Activated CD4-positive, alpha-beta memory T cell treated with anti-CD3 and anti-CD28 coated beads for 36 hours (primary cell): ENCODE measurements around the gene HOXB4. TPM values are rescaled to one million over a fixed set of nuclear protein-coding genes. Genes with fewer than 3 reads are reported as not detected.
"Not testable (repeated sequence)": the region's sequence is repeated elsewhere in the genome, so short reads cannot be mapped to it uniquely, and the experiment has no call there.

Source experiments
- CTCF ChIA-PET: fragments of 350-600 bp; sonication (Branson Sonifier 250); formaldehyde crosslinking; loops from one replicate; lab custom pipeline; 2021; ENCODE audit warnings: antibody characterized with exemption, inconsistent platforms; lab: Charles Lee
- POLR2A ChIA-PET: fragments of 350-600 bp; sonication (Branson Sonifier 250); formaldehyde crosslinking; loops from one replicate; lab custom pipeline; 2021; ENCODE audit warnings: antibody characterized with exemption; lab: Charles Lee
- DNase-seq: peaks from one replicate; pipeline ENCODE4 v3.0.0-alpha.2; 2020
- H3K27ac Mint-ChIP-seq: one replicate; pipeline ENCODE4 v1.8.0; 2021; ENCODE audit warnings: mixed read lengths
- H3K27me3 Mint-ChIP-seq: one replicate; pipeline ENCODE4 v1.8.0; 2021; ENCODE audit warnings: mixed read lengths
- H3K36me3 Mint-ChIP-seq: one replicate; pipeline ENCODE4 v1.8.0; 2021; ENCODE audit warnings: mixed read lengths
- H3K4me1 Mint-ChIP-seq: one replicate; pipeline ENCODE4 v1.8.0; 2021; ENCODE audit warnings: low read depth, mixed read lengths
- H3K4me3 Mint-ChIP-seq: one replicate; pipeline ENCODE4 v1.8.0; 2021; ENCODE audit warnings: mild to moderate bottlenecking, mixed read lengths
- H3K9me3 Mint-ChIP-seq: one replicate; pipeline ENCODE4 v1.8.0; 2021; ENCODE audit warnings: mixed read lengths
- intact Hi-C: fragments of 100-400 bp; cut with micrococcal nuclease; formaldehyde crosslinking; loops from one replicate; pipeline ENCODE4 v1.15.1; 2023
- total RNA-seq, 2 experiments: library from RNA; stranded (reverse); gene quantifications; one replicate each; pipeline ENCODE4 v1.2.3, GENCODE V29; 2021

HOXB4 gene
- total RNA-seq, 2 experiments from 2014 or later: 2.3 TPM

GRCh38 chr17:48535793-48536559 lies 42.2 kb downstream of the HOXB4 start:
- CTCF ChIA-PET: interaction anchor here (0.7 kb wide), 1 partner anchor 178 kb away, joined by 4 read pairs; no protein-coding TSS in a partner anchor
- H3K4me1 Mint-ChIP-seq, H3K9me3 Mint-ChIP-seq, H3K27ac Mint-ChIP-seq, intact Hi-C loops, H3K27me3 Mint-ChIP-seq, H3K4me3 Mint-ChIP-seq, H3K36me3 Mint-ChIP-seq: not testable (repeated sequence)
- POLR2A ChIA-PET: interaction anchor here (0.6 kb wide), 1 partner anchor 23 kb away, joined by 4 read pairs; no protein-coding TSS in a partner anchor
- DNase-seq: peak; percentile 36

- ChIA-PET CTCF (interaction anchor here (0.7 to 0.8 kb wide), 2 partner anchors 12 to 26 kb away, joined by 4 read pairs; no protein-coding TSS in a partner anchor), POLR2A (interaction anchor here (0.9 kb wide), 1 partner anchor 12 kb away, joined by 3 read pairs; no protein-coding TSS in a partner anchor)
- Mint-ChIP-seq H3K4me1 (no peaks in the 10 kb centered on the region), H3K9me3 (no peaks in the 10 kb centered on the region), H3K27me3 (peaks cover 2% of the 10 kb centered on the region), H3K36me3 (no peaks in the 10 kb centered on the region), H3K27ac (no peak overlapping the region), H3K4me3 (no peak overlapping the region)
- DNase-seq: no peak
- intact Hi-C loops: no loop called here
These were observed 45.9 kb downstream of the HOXB4 start for GRCh38 chr17:48532261-48532660.

GRCh38 chr17:48530887-48531272 lies 47.3 kb downstream of the HOXB4 start, which contains the start of gene HOXB1:
HOXB1 (minus strand) TSS chr17:48531011; CDS start chr17:48530904, 107 bp downstream.
- Mint-ChIP-seq H3K9me3 (no peaks in the 10 kb centered on the region), H3K27me3 (peaks cover 11% of the 10 kb centered on the region), H3K36me3 (no peaks in the 10 kb centered on the region), H3K4me1 (no peaks in the 10 kb centered on the region), H3K4me3 (no peak within 1 kb of the TSS), H3K27ac (no peak within 1 kb of the TSS)
- POLR2A ChIA-PET: interaction anchor here (0.6 kb wide), 1 partner anchor 166 kb away, joined by 4 read pairs; no protein-coding TSS in a partner anchor
- DNase-seq: no peak
- CTCF ChIA-PET: no interaction called here
- intact Hi-C loops: no loop called here

- POLR2A ChIA-PET: interaction anchor here (0.6 kb wide), 1 partner anchor 165 kb away, joined by 4 read pairs; no protein-coding TSS in a partner anchor
- intact Hi-C loops: no loop called here
- H3K4me3 Mint-ChIP-seq: no peak overlapping the region
- H3K9me3 Mint-ChIP-seq: no peaks in the 10 kb centered on the region
- H3K27me3 Mint-ChIP-seq: peaks cover 16% of the 10 kb centered on the region
- DNase-seq: no peak
- no peaks in the 10 kb centered on the region for H3K4me1 Mint-ChIP-seq
- H3K27ac Mint-ChIP-seq: no peak overlapping the region
- H3K36me3 Mint-ChIP-seq: no peaks in the 10 kb centered on the region
- CTCF ChIA-PET: interaction anchor here (1.2 kb wide), 1 partner anchor 63 kb away, joined by 3 read pairs; the partner anchor contains the start of gene HOXB5
These were observed 47.8 kb downstream of the HOXB4 start for GRCh38 chr17:48530208-48530886.

GRCh38 chr17:48529683-48530009 lies 48.5 kb downstream of the HOXB4 start:
- H3K9me3 Mint-ChIP-seq: no peaks in the 10 kb centered on the region
- no peaks in the 10 kb centered on the region for H3K36me3 Mint-ChIP-seq
- no peaks in the 10 kb centered on the region for H3K4me1 Mint-ChIP-seq
- DNase-seq: no peak
- CTCF ChIA-PET: interaction anchor here (1.2 kb wide), 1 partner anchor 64 kb away, joined by 3 read pairs; the partner anchor contains the start of gene HOXB5
- no peak overlapping the region for H3K4me3 Mint-ChIP-seq
- peaks cover 19% of the 10 kb centered on the region for H3K27me3 Mint-ChIP-seq
- H3K27ac Mint-ChIP-seq: no peak overlapping the region
- POLR2A ChIA-PET: no interaction called here
- intact Hi-C loops: no loop called here

GRCh38 chr17:48528936-48529682 lies 49.0 kb downstream of the HOXB4 start:
- H3K4me1 Mint-ChIP-seq: no peaks in the 10 kb centered on the region
- peaks cover 21% of the 10 kb centered on the region for H3K27me3 Mint-ChIP-seq
- intact Hi-C loops: no loop called here
- ChIA-PET CTCF (interaction anchor here (1.0 to 1.2 kb wide), 2 partner anchors 37 to 64 kb away, joined by 3 read pairs; partner anchors contain the start of gene HOXB5), POLR2A (no interaction called here)
- H3K4me3 Mint-ChIP-seq: no peak overlapping the region
- H3K36me3 Mint-ChIP-seq: no peaks in the 10 kb centered on the region
- no peak overlapping the region for H3K27ac Mint-ChIP-seq
- DNase-seq: no peak
- H3K9me3 Mint-ChIP-seq: no peaks in the 10 kb centered on the region

- ChIA-PET POLR2A (no interaction called here), CTCF (interaction anchor here (1.0 kb wide), 1 partner anchor 36 kb away, joined by 3 read pairs; no protein-coding TSS in a partner anchor)
- intact Hi-C loops: no loop called here
- H3K4me3 Mint-ChIP-seq: no peak overlapping the region
- peaks cover 25% of the 10 kb centered on the region for H3K27me3 Mint-ChIP-seq
- H3K27ac Mint-ChIP-seq: no peak overlapping the region
- no peaks in the 10 kb centered on the region for H3K36me3 Mint-ChIP-seq
- no peaks in the 10 kb centered on the region for H3K4me1 Mint-ChIP-seq
- DNase-seq: no peak
- H3K9me3 Mint-ChIP-seq: no peaks in the 10 kb centered on the region
These were observed 49.8 kb downstream of the HOXB4 start for GRCh38 chr17:48528153-48528935.

- H3K9me3 Mint-ChIP-seq: no peaks in the 10 kb centered on the region
- peaks cover 25% of the 10 kb centered on the region for H3K27me3 Mint-ChIP-seq
- H3K36me3 Mint-ChIP-seq: no peaks in the 10 kb centered on the region
- H3K27ac Mint-ChIP-seq: no peak overlapping the region
- no peaks in the 10 kb centered on the region for H3K4me1 Mint-ChIP-seq
- no peak overlapping the region for H3K4me3 Mint-ChIP-seq
- DNase-seq: no peak
- ChIA-PET CTCF (interaction anchor here (1.0 kb wide), 1 partner anchor 176 kb away, joined by 3 read pairs; no protein-coding TSS in a partner anchor), POLR2A (no interaction called here)
- intact Hi-C loops: no loop called here
These were observed 50.6 kb downstream of the HOXB4 start for GRCh38 chr17:48527547-48527932.

GRCh38 chr17:48526608-48527546 lies 51.3 kb downstream of the HOXB4 start:
- CTCF ChIA-PET: interaction anchor here (1.0 kb wide), 1 partner anchor 175 kb away, joined by 3 read pairs; no protein-coding TSS in a partner anchor
- H3K4me3 Mint-ChIP-seq: no peak overlapping the region
- POLR2A ChIA-PET: no interaction called here

More at GRCh38 chr17:48526608-48527546, 51.3 kb downstream of the HOXB4 start:
- H3K9me3 Mint-ChIP-seq: no peaks in the 10 kb centered on the region
- no peak overlapping the region for H3K27ac Mint-ChIP-seq
- intact Hi-C loops: no loop called here
- no peak for DNase-seq
- H3K27me3 Mint-ChIP-seq: peaks cover 28% of the 10 kb centered on the region
- H3K4me1 Mint-ChIP-seq: no peaks in the 10 kb centered on the region
- no peaks in the 10 kb centered on the region for H3K36me3 Mint-ChIP-seq
